Activated naive CD4-positive, alpha-beta T cell treated with anti-CD3 and anti-CD28 coated beads, Interleukin-2, amount 10 ng/mL, durations not matched to agents 7 days and 5 days (primary cell): ENCODE measurements around the gene OR4D1.
"Not testable (repeated sequence)": the region's sequence is repeated elsewhere in the genome, so short reads cannot be mapped to it uniquely, and the experiment has no call there.

Experiments used
- CTCF ChIA-PET: fragments of 350-600 bp; sonication (Branson Sonifier 250); formaldehyde crosslinking; loops from one replicate; lab custom pipeline; 2021; ENCODE audit warnings: antibody characterized with exemption; lab: Charles Lee
- DNase-seq: peaks from one replicate; pipeline ENCODE4 v3.0.0-alpha.2; 2020
- H3K27ac Mint-ChIP-seq: one replicate; pipeline ENCODE4 v1.8.0; 2021; ENCODE audit warnings: mild to moderate bottlenecking, moderate library complexity, mixed read lengths
- H3K27me3 Mint-ChIP-seq: one replicate; pipeline ENCODE4 v1.8.0; 2021; ENCODE audit warnings: mild to moderate bottlenecking, mixed read lengths
- H3K36me3 Mint-ChIP-seq: one replicate; pipeline ENCODE4 v1.8.0; 2021; ENCODE audit warnings: mixed read lengths
- H3K4me1 Mint-ChIP-seq: one replicate; pipeline ENCODE4 v1.8.0; 2021; ENCODE audit warnings: mixed read lengths
- H3K4me3 Mint-ChIP-seq: one replicate; pipeline ENCODE4 v1.8.0; 2021; ENCODE audit warnings: mild to moderate bottlenecking, moderate library complexity, mixed read lengths
- H3K9me3 Mint-ChIP-seq: one replicate; pipeline ENCODE4 v1.8.0; 2021; ENCODE audit warnings: mixed read lengths

The OR4D1 gene

DNA sequence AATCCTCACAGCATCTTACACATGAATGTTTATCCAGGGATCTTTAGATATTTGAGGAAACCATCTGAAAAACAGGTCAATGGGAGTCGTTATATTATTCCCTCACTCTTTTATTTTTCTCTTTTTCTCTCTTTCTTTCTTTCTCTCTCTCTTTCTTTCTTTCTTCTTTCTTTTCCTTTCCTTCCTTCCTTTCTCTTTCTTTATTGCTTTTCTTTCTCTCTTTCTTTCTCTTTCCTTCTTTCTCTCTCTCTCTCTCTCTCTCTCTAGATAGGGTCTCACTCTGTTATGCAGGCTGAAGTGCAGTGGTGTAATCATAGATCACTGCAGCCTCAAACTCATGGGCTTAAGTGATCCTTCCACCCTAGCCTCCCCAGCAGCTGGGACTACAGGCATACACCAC is 20.3 kb upstream of the OR4D1 start:
- peaks cover 33% of the 10 kb centered on the region for H3K27me3 Mint-ChIP-seq
- no peak for DNase-seq
- no peaks in the 10 kb centered on the region for H3K4me1 Mint-ChIP-seq
- H3K4me3 Mint-ChIP-seq = no peak overlapping the region
- no peaks in the 10 kb centered on the region for H3K9me3 Mint-ChIP-seq
- no peak overlapping the region for H3K27ac Mint-ChIP-seq
- CTCF ChIA-PET = no interaction called here
- H3K36me3 Mint-ChIP-seq = no peaks in the 10 kb centered on the region

DNA sequence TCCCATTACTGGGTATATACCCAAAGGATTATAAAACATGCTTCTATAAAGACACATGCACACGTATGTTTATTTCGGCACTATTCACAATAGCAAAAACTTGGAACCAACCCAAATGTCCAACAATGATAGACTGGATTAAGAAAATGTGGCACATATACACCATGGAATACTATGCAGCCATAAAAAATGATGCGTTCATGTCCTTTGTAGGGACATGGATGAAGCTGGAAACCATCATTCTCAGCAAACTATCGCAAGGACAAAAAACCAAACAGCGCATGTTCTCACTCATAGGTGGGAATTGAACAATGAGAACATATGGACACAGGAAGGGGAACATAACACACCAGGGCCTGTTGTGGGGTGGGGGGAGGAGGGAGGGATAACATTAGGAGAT is 15.5 kb upstream of the OR4D1 start:
- H3K27ac Mint-ChIP-seq, H3K9me3 Mint-ChIP-seq, H3K36me3 Mint-ChIP-seq, H3K4me1 Mint-ChIP-seq, CTCF ChIA-PET, DNase-seq, H3K4me3 Mint-ChIP-seq: not testable (repeated sequence)
- H3K27me3 Mint-ChIP-seq = peaks cover 64% of the 10 kb centered on the region

DNA sequence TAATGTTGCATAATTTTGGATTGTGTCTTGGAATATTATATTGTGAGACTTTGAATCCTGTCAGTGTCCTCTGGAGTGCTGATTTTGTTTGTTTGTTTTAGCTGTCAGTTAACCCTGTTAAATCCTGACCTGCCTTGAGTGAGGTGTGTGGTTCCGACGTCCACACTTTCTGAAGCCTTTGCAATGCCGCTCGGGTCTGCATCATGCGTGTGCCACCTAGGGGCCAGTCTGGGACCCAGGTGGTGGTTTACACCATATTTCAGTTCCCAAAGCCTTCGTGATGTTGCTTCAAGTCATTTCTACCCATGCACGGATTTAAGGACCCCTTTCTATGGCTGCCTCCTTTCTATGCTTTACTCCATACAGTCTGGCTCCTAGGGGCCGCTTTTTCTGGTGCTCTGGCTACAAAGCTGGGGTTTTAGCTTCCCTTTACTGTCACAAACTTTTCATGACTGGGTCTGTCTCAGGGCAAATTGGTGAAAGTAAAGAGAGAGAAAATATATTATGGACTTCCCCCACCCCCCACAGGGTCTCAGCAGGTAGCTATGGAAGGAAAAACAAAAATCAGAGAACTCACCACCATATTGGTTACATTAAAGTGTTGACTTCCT is 11.4 kb upstream of the OR4D1 start:
- Mint-ChIP-seq H3K27me3 (peaks cover 45% of the 10 kb centered on the region), H3K4me3 (no peak overlapping the region), H3K9me3 (no peaks in the 10 kb centered on the region), H3K36me3 (peaks cover 1% of the 10 kb centered on the region), H3K27ac (no peak overlapping the region), H3K4me1 (no peaks in the 10 kb centered on the region)
- CTCF ChIA-PET = interaction anchor here (0.9 to 1.3 kb wide), 3 partner anchors 9 to 36 kb away, joined by 3 to 6 read pairs (median 3); no protein-coding TSS in a partner anchor
- no peak for DNase-seq

DNA sequence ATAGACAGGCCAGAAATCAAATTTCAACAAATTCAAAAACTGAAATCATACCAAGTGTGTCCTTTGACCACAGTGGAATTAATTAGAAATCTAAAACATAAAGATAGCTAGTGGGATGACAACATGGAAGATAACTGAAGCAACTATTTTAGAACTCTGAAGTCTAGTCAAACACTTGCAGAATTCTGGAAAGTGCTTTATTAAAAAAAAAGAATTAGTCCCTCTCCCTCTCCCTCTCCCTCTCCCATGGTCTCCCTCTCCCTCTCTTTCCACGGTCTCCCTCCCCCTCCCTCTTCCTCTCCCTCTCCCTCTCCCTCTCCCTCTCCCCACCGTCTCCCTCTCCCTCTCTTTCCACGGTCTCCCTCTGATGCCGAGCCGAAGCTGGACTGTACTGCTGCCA is 6.7 kb upstream of the OR4D1 start:
- peaks cover 24% of the 10 kb centered on the region for H3K9me3 Mint-ChIP-seq
- peaks cover 36% of the 10 kb centered on the region for H3K27me3 Mint-ChIP-seq
- DNase-seq = no peak
- peaks cover 24% of the 10 kb centered on the region for H3K36me3 Mint-ChIP-seq
- H3K4me1 Mint-ChIP-seq = peaks cover 3% of the 10 kb centered on the region
- H3K4me3 Mint-ChIP-seq = no peak overlapping the region
- H3K27ac Mint-ChIP-seq = no peak overlapping the region
- CTCF ChIA-PET = no interaction called here

DNA sequence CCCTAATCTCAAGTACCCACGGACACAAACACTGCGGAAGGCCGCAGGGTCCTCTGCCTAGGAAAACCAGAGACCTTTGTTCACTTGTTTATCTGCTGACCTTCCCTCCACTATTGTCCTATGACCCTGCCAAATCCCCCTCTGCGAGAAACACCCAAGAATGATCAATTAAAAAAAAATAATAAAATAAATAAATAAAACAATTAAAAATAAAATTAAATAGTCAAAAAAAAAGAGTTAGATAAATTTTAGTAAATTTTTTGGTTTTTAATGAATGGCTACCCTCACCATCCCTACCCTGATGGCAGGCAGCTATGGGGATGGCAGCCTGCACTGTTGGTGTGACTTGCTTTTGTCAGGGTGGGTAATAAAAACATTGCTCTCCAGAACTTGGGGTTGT is 4.8 kb upstream of the OR4D1 start:
- H3K4me3 Mint-ChIP-seq, H3K27ac Mint-ChIP-seq, DNase-seq, H3K4me1 Mint-ChIP-seq, CTCF ChIA-PET: not testable (repeated sequence)
- peaks cover 26% of the 10 kb centered on the region for H3K36me3 Mint-ChIP-seq
- H3K27me3 Mint-ChIP-seq = peaks cover 32% of the 10 kb centered on the region
- peaks cover 27% of the 10 kb centered on the region for H3K9me3 Mint-ChIP-seq

DNA sequence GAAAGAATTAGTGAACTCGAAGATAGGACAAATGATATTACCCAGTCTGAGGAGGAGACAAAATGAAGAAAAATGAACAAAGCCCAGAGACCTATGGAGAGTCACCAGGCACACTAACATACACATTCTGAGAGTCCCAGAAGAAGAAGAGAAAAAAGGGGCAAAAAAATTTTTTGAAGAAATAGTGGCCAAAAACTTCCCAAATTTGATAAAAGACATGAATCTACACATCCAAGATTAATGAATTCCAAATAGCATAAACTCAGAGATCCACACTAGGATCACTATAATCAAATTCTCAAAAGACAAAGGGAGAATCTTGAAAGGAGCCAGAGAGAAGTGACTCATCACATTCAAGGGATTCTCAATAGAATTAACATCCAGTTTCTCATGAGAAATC is 3.4 kb upstream of the OR4D1 start:
- H3K4me3 Mint-ChIP-seq = no peak overlapping the region
- CTCF ChIA-PET = no interaction called here
- peaks cover 26% of the 10 kb centered on the region for H3K36me3 Mint-ChIP-seq
- DNase-seq = no peak
- peaks cover 4% of the 10 kb centered on the region for H3K4me1 Mint-ChIP-seq
- H3K27ac Mint-ChIP-seq = no peak overlapping the region
- peaks cover 43% of the 10 kb centered on the region for H3K27me3 Mint-ChIP-seq
- peaks cover 27% of the 10 kb centered on the region for H3K9me3 Mint-ChIP-seq

DNA sequence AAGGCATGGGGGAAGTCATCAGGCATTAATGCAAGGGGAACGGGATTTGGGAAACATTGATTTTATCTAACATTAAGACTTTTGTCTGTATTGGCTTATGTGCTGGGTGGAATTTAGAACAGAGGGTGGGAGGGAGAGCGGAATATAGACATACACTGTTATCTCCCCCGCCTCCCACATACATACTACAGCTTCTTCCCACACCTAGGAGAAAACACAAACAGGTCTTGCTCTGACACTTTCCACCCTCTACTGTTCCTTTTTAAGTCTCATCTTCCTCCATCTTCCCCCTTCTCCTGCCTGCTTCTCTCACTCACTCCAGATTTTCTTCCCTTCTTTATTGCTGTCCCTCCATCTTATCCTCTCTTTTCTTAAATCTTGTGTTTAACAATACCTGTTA is 425 bp downstream of the OR4D1 start:
- CTCF ChIA-PET = interaction anchor here (1.6 kb wide), 1 partner anchor 27 kb away, joined by 4 read pairs; no protein-coding TSS in a partner anchor
- H3K36me3 Mint-ChIP-seq = peaks cover 33% of the 10 kb centered on the region
- peaks cover 30% of the 10 kb centered on the region for H3K4me1 Mint-ChIP-seq
- peaks cover 27% of the 10 kb centered on the region for H3K9me3 Mint-ChIP-seq
- H3K27ac Mint-ChIP-seq = no peak overlapping the region
- H3K27me3 Mint-ChIP-seq = peaks cover 38% of the 10 kb centered on the region
- no peak overlapping the region for H3K4me3 Mint-ChIP-seq
- DNase-seq = no peak

DNA sequence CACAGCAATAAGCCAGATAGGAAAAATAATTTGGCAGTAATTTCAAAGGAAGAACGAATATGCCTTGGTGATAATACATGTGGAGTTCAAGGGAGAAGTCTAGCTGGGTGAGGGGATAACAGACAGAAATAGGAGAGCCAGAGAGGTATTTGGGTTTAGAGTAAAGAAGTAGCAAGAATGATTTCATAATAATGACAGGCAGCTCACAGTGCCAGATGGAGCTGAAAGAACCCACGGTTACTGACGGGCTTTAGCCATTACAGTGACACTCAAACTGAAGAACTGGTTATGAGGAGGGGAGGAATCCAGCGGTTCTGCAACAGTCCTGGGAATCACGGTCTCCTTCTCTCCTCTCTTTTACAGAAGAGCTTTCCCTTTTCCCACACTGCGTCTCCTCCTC is 2.2 kb downstream of the OR4D1 start:
- Mint-ChIP-seq H3K4me3 (no peak overlapping the region), H3K9me3 (peaks cover 23% of the 10 kb centered on the region), H3K4me1 (peaks cover 48% of the 10 kb centered on the region), H3K27me3 (peaks cover 30% of the 10 kb centered on the region), H3K36me3 (peaks cover 30% of the 10 kb centered on the region), H3K27ac (no peak overlapping the region)
- CTCF ChIA-PET = interaction anchor here (0.6 to 1.2 kb wide), 2 partner anchors 22 to 273 kb away, joined by 3 to 4 read pairs; no protein-coding TSS in a partner anchor
- DNase-seq = no peak

DNA sequence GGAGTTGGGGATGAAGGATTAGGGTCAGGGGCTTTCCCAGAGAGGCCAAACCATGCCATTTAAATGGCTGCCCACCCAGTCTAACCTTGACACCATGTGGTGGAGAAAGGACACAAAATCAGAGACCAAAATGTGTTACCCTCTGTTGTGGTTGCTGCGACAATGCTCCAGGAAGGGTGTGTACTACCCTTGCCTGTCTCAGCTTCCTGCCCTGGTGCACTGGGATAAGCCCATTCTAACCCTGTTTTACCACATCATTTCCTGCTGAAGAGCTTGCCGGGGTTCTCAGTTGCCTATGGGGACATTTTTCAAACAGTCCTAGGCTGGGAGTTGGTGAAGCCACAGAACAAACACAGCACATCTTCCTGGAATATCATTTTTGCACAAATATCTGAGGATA is 4.9 kb downstream of the OR4D1 start:
- Mint-ChIP-seq H3K4me1 (peaks cover 67% of the 10 kb centered on the region), H3K27ac (peak overlapping the region; percentile 93), H3K4me3 (peak overlapping the region; percentile 37), H3K36me3 (peaks cover 21% of the 10 kb centered on the region), H3K27me3 (peaks cover 26% of the 10 kb centered on the region), H3K9me3 (peaks cover 13% of the 10 kb centered on the region)
- peak; percentile 84 for DNase-seq
- CTCF ChIA-PET = interaction anchor here (0.8 to 1.2 kb wide), 4 partner anchors 10 to 31 kb away, joined by 3 to 4 read pairs (median 3); no protein-coding TSS in a partner anchor

DNA sequence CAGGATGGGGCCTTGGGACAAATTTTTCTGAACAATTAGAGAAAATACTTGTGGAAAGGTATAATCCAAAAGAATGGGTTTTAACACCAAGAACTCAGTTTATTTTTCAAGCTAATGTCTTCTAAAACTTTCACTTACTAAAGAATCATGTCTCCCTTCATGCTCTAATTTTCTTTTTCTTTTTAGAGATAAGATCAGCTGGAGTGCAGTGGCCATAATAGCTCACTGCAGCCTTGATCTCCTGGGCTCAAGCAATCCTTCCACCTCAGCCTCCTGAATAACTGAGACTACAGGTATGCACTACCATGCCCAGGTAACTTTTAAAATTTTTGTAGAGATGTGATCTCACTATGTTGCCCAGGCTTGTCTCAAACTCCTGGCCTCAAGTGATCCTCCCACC is 5.5 kb downstream of the OR4D1 start:
- Mint-ChIP-seq H3K27me3 (peaks cover 19% of the 10 kb centered on the region), H3K4me1 (peaks cover 73% of the 10 kb centered on the region), H3K36me3 (peaks cover 21% of the 10 kb centered on the region), H3K27ac (peak overlapping the region; percentile 93), H3K4me3 (no peak overlapping the region), H3K9me3 (peaks cover 13% of the 10 kb centered on the region)
- DNase-seq = no peak
- CTCF ChIA-PET = interaction anchor here (0.8 to 1.2 kb wide), 3 partner anchors 9 to 31 kb away, joined by 3 to 4 read pairs (median 3); no protein-coding TSS in a partner anchor

DNA sequence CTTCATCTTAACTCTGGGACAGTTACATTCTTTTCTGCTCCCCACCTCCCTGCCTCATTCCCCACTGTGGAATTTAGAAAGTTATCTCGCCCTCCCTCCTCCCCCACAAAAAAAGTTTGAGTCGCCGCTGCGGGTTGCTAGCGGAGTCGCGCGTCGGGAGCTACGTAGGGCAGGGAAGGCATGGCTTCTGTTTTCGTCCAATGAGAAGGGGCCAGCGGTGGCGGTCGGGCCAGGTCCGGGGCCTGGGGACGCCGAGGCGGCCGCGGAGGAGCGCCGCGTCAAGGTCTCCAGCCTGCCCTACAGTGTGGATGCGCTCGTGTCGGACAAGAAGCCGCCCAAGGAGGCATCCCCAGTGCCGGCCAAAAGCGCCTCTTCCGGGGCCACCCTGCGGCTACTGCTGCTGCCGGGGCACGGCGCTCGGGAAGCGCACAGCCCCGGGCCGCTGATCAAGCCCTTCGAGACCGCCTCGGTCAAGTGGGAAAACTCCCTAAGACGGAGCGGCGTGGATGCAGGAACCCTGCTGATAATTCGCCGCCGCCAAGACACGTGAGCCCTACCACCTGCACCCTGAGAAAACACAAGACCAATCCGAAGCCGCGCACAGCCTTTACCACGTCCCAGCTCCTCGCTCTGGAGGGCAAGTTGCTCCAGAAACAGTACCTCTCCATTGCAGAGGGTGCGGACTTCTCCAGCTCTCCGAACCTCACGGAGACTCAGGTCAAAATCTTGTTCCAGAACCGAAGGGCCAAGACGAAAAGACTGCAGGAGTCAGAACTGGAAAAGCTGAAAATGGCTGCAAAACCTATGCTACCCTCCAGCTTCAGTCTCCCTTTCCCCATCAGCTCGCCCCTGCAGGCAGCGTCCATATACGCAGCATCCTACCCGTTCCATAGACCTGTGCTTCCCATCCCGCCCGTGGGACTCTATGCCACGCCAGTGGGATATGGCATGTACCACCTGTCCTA is 8.9 kb downstream of the OR4D1 start:
- peaks cover 24% of the 10 kb centered on the region for H3K36me3 Mint-ChIP-seq
- peaks cover 13% of the 10 kb centered on the region for H3K9me3 Mint-ChIP-seq
- peak overlapping the region; percentile 90 for H3K27ac Mint-ChIP-seq
- CTCF ChIA-PET = interaction anchor here (1.0 to 1.5 kb wide), 3 partner anchors 13 to 35 kb away, joined by 3 to 4 read pairs (median 4); no protein-coding TSS in a partner anchor
- peak overlapping the region; percentile 80 for H3K4me3 Mint-ChIP-seq
- peaks cover 4% of the 10 kb centered on the region for H3K27me3 Mint-ChIP-seq
- peak; percentile 73 for DNase-seq
- H3K4me1 Mint-ChIP-seq = peaks cover 73% of the 10 kb centered on the region

DNA sequence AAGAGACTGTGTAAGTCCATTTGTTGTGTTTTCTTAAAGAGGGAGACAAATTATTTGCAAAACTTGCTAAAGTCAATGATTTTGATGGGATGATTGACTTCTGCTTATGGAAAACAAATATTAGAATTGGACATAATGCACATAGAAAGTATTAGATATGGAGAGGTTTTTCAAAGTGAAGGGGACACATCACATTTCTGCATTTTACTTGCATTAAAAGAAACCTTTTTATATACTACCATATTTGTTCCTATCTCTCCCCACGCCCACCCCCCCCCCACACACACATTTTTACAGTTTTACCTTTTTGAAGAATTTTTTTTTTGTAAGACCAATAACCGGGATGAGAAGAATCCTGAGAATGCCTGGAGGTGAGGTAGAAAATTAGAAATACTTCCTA is 10.0 kb downstream of the OR4D1 start:
- H3K4me3 Mint-ChIP-seq = no peak overlapping the region
- DNase-seq = no peak
- H3K36me3 Mint-ChIP-seq = peaks cover 19% of the 10 kb centered on the region
- CTCF ChIA-PET = no interaction called here
- H3K9me3 Mint-ChIP-seq = peaks cover 13% of the 10 kb centered on the region
- peaks cover 4% of the 10 kb centered on the region for H3K27me3 Mint-ChIP-seq
- peaks cover 62% of the 10 kb centered on the region for H3K4me1 Mint-ChIP-seq
- no peak overlapping the region for H3K27ac Mint-ChIP-seq

DNA sequence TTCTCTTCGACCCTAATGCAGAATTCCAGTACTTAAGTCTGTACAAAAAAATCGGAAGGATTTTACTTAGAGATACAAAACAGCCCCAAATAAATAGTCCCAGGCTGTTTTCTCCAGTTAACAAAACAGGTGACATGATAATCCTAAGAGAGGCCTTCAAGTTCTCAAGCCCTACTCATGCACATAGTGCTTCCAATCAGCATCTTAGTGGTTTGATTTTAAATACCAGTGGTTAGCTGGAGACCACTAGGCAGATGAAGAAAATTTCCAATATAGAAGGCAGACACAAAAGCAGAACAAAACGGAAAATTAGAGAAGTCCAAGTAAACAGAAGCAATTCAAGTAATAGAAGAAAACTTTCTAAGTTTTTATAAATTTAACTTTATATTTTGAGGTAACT is 13.4 kb downstream of the OR4D1 start:
- Mint-ChIP-seq H3K9me3 (no peaks in the 10 kb centered on the region), H3K27me3 (peaks cover 13% of the 10 kb centered on the region), H3K36me3 (peaks cover 8% of the 10 kb centered on the region), H3K4me3 (no peak overlapping the region), H3K4me1 (peaks cover 29% of the 10 kb centered on the region), H3K27ac (no peak overlapping the region)
- DNase-seq = no peak
- CTCF ChIA-PET = no interaction called here

DNA sequence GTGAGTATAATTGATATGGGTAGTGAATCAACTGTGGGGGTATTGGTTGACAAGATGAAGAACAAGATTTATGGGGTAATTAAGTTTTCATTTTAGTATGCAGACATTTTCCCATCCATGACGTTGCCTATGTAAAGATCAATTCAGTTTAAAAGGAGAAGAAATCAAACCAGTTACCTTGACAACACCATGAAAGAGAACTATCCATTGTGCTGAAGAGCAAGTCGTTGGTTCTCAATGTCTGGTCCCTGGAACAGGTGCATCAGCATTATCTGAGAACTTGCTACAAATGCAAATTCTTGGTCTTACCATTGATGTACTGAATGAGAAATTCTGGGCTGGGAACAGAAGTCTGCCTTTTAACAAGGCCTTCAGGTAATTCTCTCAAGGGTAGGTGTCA is 17.8 kb downstream of the OR4D1 start:
- Mint-ChIP-seq H3K27ac (no peak overlapping the region), H3K27me3 (peaks cover 33% of the 10 kb centered on the region), H3K4me1 (peaks cover 20% of the 10 kb centered on the region), H3K4me3 (no peak overlapping the region), H3K9me3 (no peaks in the 10 kb centered on the region), H3K36me3 (peaks cover 3% of the 10 kb centered on the region)
- CTCF ChIA-PET = no interaction called here
- no peak for DNase-seq
